GM12878 (cell line): ENCODE results near the gene ALOX12. TPM values are rescaled to one million over a fixed set of nuclear protein-coding genes. Genes with fewer than 3 reads are reported as not detected.

ENCODE experiments used
- ATAC-seq: fragments of 200-7000 bp; cut with Tn5 transposase; 3 replicates; pipeline ENCODE4 v1.9.1; 2020; ENCODE audit warnings: mild to moderate bottlenecking, moderate library complexity
- BruUV-seq: library from RNA; stranded (reverse); fragments of 400-500 nt; replicated peaks from 2 replicates; lab custom pipeline; 2021; lab: Mats Ljungman, UMichigan
- CTCF ChIA-PET: fragments of 300-600 bp; sonication (Branson Sonifier 250); formaldehyde crosslinking; extraction: SDS; loops from one replicate; lab custom pipeline; 2021; ENCODE audit warnings: inconsistent platforms; lab: Yijun Ruan, JAX
- POLR2A ChIA-PET: fragments of 350-600 bp; formaldehyde crosslinking; extraction: SDS; loops from one replicate; lab custom pipeline; 2021; ENCODE audit warnings: inconsistent platforms; lab: Charles Lee
- RAD21 ChIA-PET: fragments of 300-600 bp; sonication (Branson Sonifier 250); formaldehyde crosslinking; loops from one replicate; lab custom pipeline; 2023; ENCODE audit warnings: antibody characterized with exemption; ENCODE audit not compliant: unreplicated experiment; lab: Charles Lee
- SMC1A ChIA-PET: fragments of 300-600 bp; sonication (Branson Sonifier 250); formaldehyde crosslinking; loops from one replicate; lab custom pipeline; 2023; ENCODE audit not compliant: unreplicated experiment, uncharacterized antibody; lab: Charles Lee
- DNase-seq: peaks from one replicate; pipeline ENCODE4 v3.0.0-alpha.2; 2011; ENCODE audit warnings: low read depth, low spot score
- FAIRE-seq: peaks from 3 replicates; lab custom pipeline; 2011; peaks lifted over from hg19 to GRCh38; lab: Jason Lieb, UNC
- H2AFZ ChIP-seq: 2 replicates; pipeline ENCODE4 v1.6.0; 2011; ENCODE audit warnings: low read depth, low read length, control low read depth; ENCODE audit not compliant: control insufficient read depth
- H3K27ac ChIP-seq: 2 replicates; pipeline ENCODE4 v1.5.1; 2011; ENCODE audit warnings: control low read depth; ENCODE audit not compliant: control insufficient read depth, insufficient read depth
- H3K27me3 ChIP-seq, 2 experiments: replicated peaks in 1 of 2; 2 replicates each; pipeline versions ENCODE4 v1.6.0 to v1.6.1; 2011; ENCODE audit warnings: low read length in 1 of 2; ENCODE audit not compliant: control insufficient read depth in 2 of 2, insufficient read depth in 2 of 2
- H3K36me3 ChIP-seq, 2 experiments: 2 replicates each; pipeline ENCODE4 v1.5.1; 2011; ENCODE audit warnings: low read length in 1 of 2; ENCODE audit not compliant: control insufficient read depth in 2 of 2, insufficient read depth in 2 of 2
- H3K4me1 ChIP-seq: 2 replicates; pipeline ENCODE4 v1.6.1; 2011; ENCODE audit warnings: mild to moderate bottlenecking, low read length, moderate library complexity, mixed read lengths; ENCODE audit not compliant: control insufficient read depth, insufficient read depth
- H3K4me2 ChIP-seq: 2 replicates; pipeline ENCODE4 v1.6.0; 2011; ENCODE audit warnings: control low read depth; ENCODE audit not compliant: control insufficient read depth, insufficient read depth
- H3K4me3 ChIP-seq: fragments of 200-600 bp; sonication (generic); 2 replicates; pipeline ENCODE4 v1.5.1; 2016
- H3K79me2 ChIP-seq: 2 replicates; pipeline ENCODE4 v1.6.0; 2011; ENCODE audit warnings: low read length; ENCODE audit not compliant: control insufficient read depth, insufficient read depth
- H3K9ac ChIP-seq: 2 replicates; pipeline ENCODE4 v1.8.0; 2011; ENCODE audit warnings: low read length, control low read depth, mixed read lengths; ENCODE audit not compliant: control insufficient read depth, insufficient read depth
- H3K9me3 ChIP-seq: replicated peaks from 3 replicates; pipeline ENCODE4 v1.5.1; 2011; ENCODE audit warnings: mild to moderate bottlenecking, low read length; ENCODE audit not compliant: control insufficient read depth, insufficient read depth
- H4K20me1 ChIP-seq: 2 replicates; pipeline ENCODE4 v1.6.0; 2011; ENCODE audit not compliant: control insufficient read depth, insufficient read depth
- ESRRA ChIP-seq: IDR thresholded peaks from 2 replicates; pipeline ENCODE4 v1.6.1; 2012; ENCODE audit warnings: mild to moderate bottlenecking, low read length, improper control_type of control experiment
- GATAD2B ChIP-seq: fragments of 450-650 bp; conservative IDR thresholded peaks from 2 replicates; pipeline ENCODE4 v1.6.1; 2017; ENCODE audit warnings: low read depth, mild to moderate bottlenecking, moderate library complexity
- HCFC1 ChIP-seq: fragments of 150-350 bp; IDR thresholded peaks from 2 replicates; pipeline ENCODE4 v1.6.1; 2014; ENCODE audit warnings: low read length
- KAT2A ChIP-seq: conservative IDR thresholded peaks from 2 replicates; pipeline ENCODE4 v1.6.1; 2011; ENCODE audit warnings: low read depth, low read length; ENCODE audit not compliant: control insufficient read depth
- NR2C1 ChIP-seq: fragments of 450-650 bp; IDR thresholded peaks from 2 replicates; pipeline ENCODE4 v1.6.1; 2017; ENCODE audit warnings: antibody characterized with exemption, mild to moderate bottlenecking, moderate library complexity
- SMAD5 ChIP-seq: IDR thresholded peaks from 2 replicates; pipeline ENCODE4 v1.6.1; 2016; ENCODE audit warnings: antibody characterized with exemption, low read depth
- SMC3 ChIP-seq: IDR thresholded peaks from 2 replicates; pipeline ENCODE4 v1.6.1; 2011; ENCODE audit warnings: low read length, improper control_type of control experiment, borderline replicate concordance
- SP1 ChIP-seq: IDR thresholded peaks from one replicate; pipeline ENCODE4 v1.6.1; 2011; ENCODE audit warnings: low read depth, low read length
- SUPT20H ChIP-seq: IDR thresholded peaks from 2 replicates; pipeline ENCODE4 v1.6.1; 2011; ENCODE audit warnings: low read depth, mild to moderate bottlenecking, low read length, moderate library complexity, borderline replicate concordance; ENCODE audit not compliant: control insufficient read depth
- TAF1 ChIP-seq: IDR thresholded peaks from 2 replicates; pipeline ENCODE4 v1.6.1; 2011; ENCODE audit warnings: mild to moderate bottlenecking, low read depth, low read length, borderline replicate concordance
- TBL1XR1 ChIP-seq: IDR thresholded peaks from 2 replicates; pipeline ENCODE4 v1.6.1; 2012; ENCODE audit warnings: low read depth, low read length, improper control_type of control experiment
- TCF7 ChIP-seq: IDR thresholded peaks from 2 replicates; pipeline ENCODE4 v1.6.1; 2014; ENCODE audit warnings: antibody characterized with exemption, borderline replicate concordance
- WRNIP1 ChIP-seq: IDR thresholded peaks from 2 replicates; pipeline ENCODE4 v1.6.1; 2011; ENCODE audit warnings: low read depth, low read length, improper control_type of control experiment, borderline replicate concordance
- ZNF622 ChIP-seq: fragments of 450-650 bp; IDR thresholded peaks from 2 replicates; pipeline ENCODE4 v1.6.1; 2017; ENCODE audit warnings: mild to moderate bottlenecking, inconsistent platforms
- WGBS: methylation state at CpG from one replicate; pipeline ENCODE4 v1.1.6; 2016; ENCODE audit warnings: low lambda C conversion rate; ENCODE audit not compliant: insufficient replicate concordance, insufficient coverage; ENCODE audit errors: missing lambda C conversion rate; 5-methylcytosine and 5-hydroxymethylcytosine counted together
- in situ Hi-C: fragments of 300-500 bp; cut with MboI; formaldehyde crosslinking; loops from 9 replicates; pipeline ENCODE4 v1.14.3; 2018; ENCODE audit warnings: mixed read lengths
- intact Hi-C: fragments of 100-400 bp; cut with micrococcal nuclease; formaldehyde crosslinking; loops from one replicate; pipeline ENCODE4 v1.14.2; 2022; ENCODE audit not compliant: unreplicated experiment
- polyA plus RNA-seq, 11 experiments: library from polyadenylated mRNA; depleted of rRNA in 4 of 11; unstranded in 6 of 11; stranded (reverse) in 5 of 11; fragments of >200 nt; fragmentation: Nextera tagmentation in 4 of 11; fragmentation: Illumina TruSeq in 1 of 11; extraction: Ambion mirVana in 4 of 11; extraction: Trizol in 1 of 11; gene quantifications; 1 replicate in 1 of 11; 2 replicates in 10 of 11; pipeline versions ENCODE4 v1.2.1 to v1.2.3, GENCODE V29; 2011 to 2016; ENCODE audit warnings: inconsistent platforms in 2 of 11, missing spikeins in 2 of 11, low read depth in 1 of 11
- total RNA-seq, 4 experiments: library from RNA; depleted of rRNA in 3 of 4; stranded (reverse); fragments of >200 nt in 3 of 4; fragmentation: Illumina TruSeq in 1 of 4; extraction: Trizol in 1 of 4; gene quantifications; 2 replicates each; pipeline versions ENCODE4 v1.2.1 to v1.2.3, GENCODE V29; 2013 to 2021
- TF ChIP-seq, protein P1 (sequence below), 3 experiments: IDR thresholded peaks in 2 of 3; conservative IDR thresholded peaks in 1 of 3; 2 replicates each; pipeline ENCODE4 v1.5.1; 2011; ENCODE audit warnings: low read depth in 3 of 3, low read length in 3 of 3, mild to moderate bottlenecking in 3 of 3, control low read depth in 2 of 3, moderate library complexity in 2 of 3, inconsistent platforms in 1 of 3, mixed read lengths in 1 of 3; ENCODE audit not compliant: control insufficient read depth in 2 of 3, insufficient read depth in 1 of 3; ENCODE audit errors: extremely low read depth in 1 of 3
- TF ChIP-seq, protein P2 (sequence below): fragments of 450-650 bp; IDR thresholded peaks from 2 replicates; pipeline ENCODE4 v1.6.1; 2017; ENCODE audit warnings: mild to moderate bottlenecking, moderate library complexity
- TF ChIP-seq, protein P3 (sequence below): fragments of 450-650 bp; IDR thresholded peaks from 2 replicates; pipeline ENCODE4 v1.6.1; 2017; ENCODE audit warnings: low read depth, mild to moderate bottlenecking, moderate library complexity

Gene ALOX12
- total and polyA plus RNA-seq, 10 of the 15 experiments (the other 5 are each of a cell fraction or from before 2014, with no cell fraction given): 0.23 to 0.82 (median 0.58) TPM; not detected in 6

GRCh38 chr17:6995500-6996255 is at the start of gene ALOX12 (continued):
- no peak for TF ChIP-seq NR2C1
- TF ChIP-seq SUPT20H: no peak
- no peak for TF ChIP-seq SMAD5
- no peak for TF ChIP-seq SP1
- TF ChIP-seq ESRRA: no peak
- TF ChIP-seq ZNF622: no peak
- TF ChIP-seq SMC3: no peak
- TF ChIP-seq HCFC1: no peak
- no peak for TF ChIP-seq WRNIP1
- no peak for TF ChIP-seq GATAD2B
- TF ChIP-seq TCF7: no peak
- TF ChIP-seq, protein P1, sequence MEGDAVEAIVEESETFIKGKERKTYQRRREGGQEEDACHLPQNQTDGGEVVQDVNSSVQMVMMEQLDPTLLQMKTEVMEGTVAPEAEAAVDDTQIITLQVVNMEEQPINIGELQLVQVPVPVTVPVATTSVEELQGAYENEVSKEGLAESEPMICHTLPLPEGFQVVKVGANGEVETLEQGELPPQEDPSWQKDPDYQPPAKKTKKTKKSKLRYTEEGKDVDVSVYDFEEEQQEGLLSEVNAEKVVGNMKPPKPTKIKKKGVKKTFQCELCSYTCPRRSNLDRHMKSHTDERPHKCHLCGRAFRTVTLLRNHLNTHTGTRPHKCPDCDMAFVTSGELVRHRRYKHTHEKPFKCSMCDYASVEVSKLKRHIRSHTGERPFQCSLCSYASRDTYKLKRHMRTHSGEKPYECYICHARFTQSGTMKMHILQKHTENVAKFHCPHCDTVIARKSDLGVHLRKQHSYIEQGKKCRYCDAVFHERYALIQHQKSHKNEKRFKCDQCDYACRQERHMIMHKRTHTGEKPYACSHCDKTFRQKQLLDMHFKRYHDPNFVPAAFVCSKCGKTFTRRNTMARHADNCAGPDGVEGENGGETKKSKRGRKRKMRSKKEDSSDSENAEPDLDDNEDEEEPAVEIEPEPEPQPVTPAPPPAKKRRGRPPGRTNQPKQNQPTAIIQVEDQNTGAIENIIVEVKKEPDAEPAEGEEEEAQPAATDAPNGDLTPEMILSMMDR (IDR thresholded peaks at IDR 0.05 in 2 of 3, conservative IDR thresholded peaks at IDR 0.05 in 1 of 3; ENCODE audit: control insufficient read depth in 2 of 3, extremely low read depth in 1 of 3, insufficient read depth in 1 of 3, low read depth in 3 of 3, low read length in 3 of 3): no peak

DNA sequence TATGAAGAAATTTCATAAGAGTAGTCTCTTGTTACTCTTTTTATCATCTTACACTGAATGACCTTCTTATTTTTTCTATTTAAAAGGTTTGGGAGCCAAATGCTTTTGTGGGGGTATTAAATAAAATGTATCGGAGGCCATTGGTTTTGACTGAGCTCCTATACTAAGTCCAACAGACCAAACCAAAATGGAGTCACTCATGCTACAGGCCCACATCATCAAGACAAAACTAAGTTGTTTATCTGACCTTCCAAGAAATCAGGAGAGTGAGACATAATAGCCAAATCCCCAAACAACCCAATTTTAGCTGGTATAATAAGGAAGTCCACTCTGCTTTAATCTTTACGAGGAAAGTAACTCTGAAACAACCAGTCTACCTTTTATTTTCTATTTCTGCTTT is 48.1 kb upstream of the ALOX12 start:
- no peak overlapping the region for H3K27ac ChIP-seq
- intact Hi-C loops (no loop called here), in situ Hi-C loops (no loop called here)
- H3K4me2 ChIP-seq: no peak overlapping the region
- no peaks in the 10 kb centered on the region for H3K27me3 ChIP-seq
- H3K79me2 ChIP-seq: no peaks in the 10 kb centered on the region
- 50% methylated on average over 2 of the region's 2 CpGs for WGBS
- no peak overlapping the region for H2AFZ ChIP-seq
- H3K9me3 ChIP-seq: no peaks in the 10 kb centered on the region
- no peak for FAIRE-seq
- ATAC-seq: no peak
- ChIA-PET SMC1A (interaction anchor here (0.6 kb wide), 1 partner anchor 23 kb away, joined by 3 read pairs; no protein-coding TSS in a partner anchor), RAD21 (no interaction called here), CTCF (interaction anchor here (1.5 kb wide), 1 partner anchor 55 kb away, joined by 7 read pairs; no protein-coding TSS in a partner anchor), POLR2A (no interaction called here)
- BruUV-seq: no TSS peak
- no peak overlapping the region for H3K4me3 ChIP-seq
- H3K9ac ChIP-seq: no peak overlapping the region
- H3K36me3 ChIP-seq: no peaks in the 10 kb centered on the region
- no peaks in the 10 kb centered on the region for H4K20me1 ChIP-seq
- DNase-seq: no peak
- H3K4me1 ChIP-seq: no peaks in the 10 kb centered on the region
- TF ChIP-seq, protein P2, sequence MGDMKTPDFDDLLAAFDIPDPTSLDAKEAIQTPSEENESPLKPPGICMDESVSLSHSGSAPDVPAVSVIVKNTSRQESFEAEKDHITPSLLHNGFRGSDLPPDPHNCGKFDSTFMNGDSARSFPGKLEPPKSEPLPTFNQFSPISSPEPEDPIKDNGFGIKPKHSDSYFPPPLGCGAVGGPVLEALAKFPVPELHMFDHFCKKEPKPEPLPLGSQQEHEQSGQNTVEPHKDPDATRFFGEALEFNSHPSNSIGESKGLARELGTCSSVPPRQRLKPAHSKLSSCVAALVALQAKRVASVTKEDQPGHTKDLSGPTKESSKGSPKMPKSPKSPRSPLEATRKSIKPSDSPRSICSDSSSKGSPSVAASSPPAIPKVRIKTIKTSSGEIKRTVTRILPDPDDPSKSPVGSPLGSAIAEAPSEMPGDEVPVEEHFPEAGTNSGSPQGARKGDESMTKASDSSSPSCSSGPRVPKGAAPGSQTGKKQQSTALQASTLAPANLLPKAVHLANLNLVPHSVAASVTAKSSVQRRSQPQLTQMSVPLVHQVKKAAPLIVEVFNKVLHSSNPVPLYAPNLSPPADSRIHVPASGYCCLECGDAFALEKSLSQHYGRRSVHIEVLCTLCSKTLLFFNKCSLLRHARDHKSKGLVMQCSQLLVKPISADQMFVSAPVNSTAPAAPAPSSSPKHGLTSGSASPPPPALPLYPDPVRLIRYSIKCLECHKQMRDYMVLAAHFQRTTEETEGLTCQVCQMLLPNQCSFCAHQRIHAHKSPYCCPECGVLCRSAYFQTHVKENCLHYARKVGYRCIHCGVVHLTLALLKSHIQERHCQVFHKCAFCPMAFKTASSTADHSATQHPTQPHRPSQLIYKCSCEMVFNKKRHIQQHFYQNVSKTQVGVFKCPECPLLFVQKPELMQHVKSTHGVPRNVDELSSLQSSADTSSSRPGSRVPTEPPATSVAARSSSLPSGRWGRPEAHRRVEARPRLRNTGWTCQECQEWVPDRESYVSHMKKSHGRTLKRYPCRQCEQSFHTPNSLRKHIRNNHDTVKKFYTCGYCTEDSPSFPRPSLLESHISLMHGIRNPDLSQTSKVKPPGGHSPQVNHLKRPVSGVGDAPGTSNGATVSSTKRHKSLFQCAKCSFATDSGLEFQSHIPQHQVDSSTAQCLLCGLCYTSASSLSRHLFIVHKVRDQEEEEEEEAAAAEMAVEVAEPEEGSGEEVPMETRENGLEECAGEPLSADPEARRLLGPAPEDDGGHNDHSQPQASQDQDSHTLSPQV: no peak
- TF ChIP-seq TAF1 (no peak), KAT2A (no peak), TBL1XR1 (no peak)
- TF ChIP-seq, protein P3, sequence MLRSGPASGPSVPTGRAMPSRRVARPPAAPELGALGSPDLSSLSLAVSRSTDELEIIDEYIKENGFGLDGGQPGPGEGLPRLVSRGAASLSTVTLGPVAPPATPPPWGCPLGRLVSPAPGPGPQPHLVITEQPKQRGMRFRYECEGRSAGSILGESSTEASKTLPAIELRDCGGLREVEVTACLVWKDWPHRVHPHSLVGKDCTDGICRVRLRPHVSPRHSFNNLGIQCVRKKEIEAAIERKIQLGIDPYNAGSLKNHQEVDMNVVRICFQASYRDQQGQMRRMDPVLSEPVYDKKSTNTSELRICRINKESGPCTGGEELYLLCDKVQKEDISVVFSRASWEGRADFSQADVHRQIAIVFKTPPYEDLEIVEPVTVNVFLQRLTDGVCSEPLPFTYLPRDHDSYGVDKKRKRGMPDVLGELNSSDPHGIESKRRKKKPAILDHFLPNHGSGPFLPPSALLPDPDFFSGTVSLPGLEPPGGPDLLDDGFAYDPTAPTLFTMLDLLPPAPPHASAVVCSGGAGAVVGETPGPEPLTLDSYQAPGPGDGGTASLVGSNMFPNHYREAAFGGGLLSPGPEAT: no peak
